Measurements from ENCODE around the gene MEX3C.

MEX3C gene

DNA sequence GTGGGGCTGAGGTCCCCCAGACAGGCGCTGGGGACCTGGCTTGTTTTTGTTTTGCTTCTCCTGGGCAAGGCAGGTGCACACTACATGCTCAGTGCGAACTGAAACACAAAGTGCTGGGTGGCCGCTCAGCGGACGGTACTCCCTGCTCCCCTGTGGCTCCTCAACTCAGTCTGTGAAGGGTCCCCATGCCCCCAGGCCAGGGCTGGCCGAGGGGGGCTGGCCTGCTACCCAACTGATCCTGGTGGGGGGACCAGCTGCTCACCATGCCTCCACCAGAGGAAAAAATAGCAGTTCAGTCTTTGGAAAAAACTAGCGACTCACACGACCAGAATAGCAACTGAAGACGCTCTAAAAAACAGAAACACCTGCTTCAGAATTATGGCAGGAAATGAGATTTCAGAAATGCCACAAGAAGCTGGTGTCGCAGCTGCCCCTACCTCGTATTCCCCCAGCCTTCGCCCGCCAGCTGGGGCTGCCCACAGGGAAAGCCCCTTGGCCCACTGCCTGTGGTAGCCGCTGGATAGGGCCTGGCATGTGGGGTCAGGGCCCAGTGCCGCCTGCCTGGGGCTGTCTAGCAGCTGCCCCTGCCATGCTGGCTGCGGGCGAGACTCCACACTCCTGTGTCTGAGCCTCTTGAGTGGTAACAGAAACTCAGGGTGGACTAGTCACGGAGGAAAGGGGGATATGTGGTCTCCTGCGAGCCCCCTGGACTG is 43.7 kb downstream of the MEX3C start:
- DNase-seq, result peak; percentile 69

DNA sequence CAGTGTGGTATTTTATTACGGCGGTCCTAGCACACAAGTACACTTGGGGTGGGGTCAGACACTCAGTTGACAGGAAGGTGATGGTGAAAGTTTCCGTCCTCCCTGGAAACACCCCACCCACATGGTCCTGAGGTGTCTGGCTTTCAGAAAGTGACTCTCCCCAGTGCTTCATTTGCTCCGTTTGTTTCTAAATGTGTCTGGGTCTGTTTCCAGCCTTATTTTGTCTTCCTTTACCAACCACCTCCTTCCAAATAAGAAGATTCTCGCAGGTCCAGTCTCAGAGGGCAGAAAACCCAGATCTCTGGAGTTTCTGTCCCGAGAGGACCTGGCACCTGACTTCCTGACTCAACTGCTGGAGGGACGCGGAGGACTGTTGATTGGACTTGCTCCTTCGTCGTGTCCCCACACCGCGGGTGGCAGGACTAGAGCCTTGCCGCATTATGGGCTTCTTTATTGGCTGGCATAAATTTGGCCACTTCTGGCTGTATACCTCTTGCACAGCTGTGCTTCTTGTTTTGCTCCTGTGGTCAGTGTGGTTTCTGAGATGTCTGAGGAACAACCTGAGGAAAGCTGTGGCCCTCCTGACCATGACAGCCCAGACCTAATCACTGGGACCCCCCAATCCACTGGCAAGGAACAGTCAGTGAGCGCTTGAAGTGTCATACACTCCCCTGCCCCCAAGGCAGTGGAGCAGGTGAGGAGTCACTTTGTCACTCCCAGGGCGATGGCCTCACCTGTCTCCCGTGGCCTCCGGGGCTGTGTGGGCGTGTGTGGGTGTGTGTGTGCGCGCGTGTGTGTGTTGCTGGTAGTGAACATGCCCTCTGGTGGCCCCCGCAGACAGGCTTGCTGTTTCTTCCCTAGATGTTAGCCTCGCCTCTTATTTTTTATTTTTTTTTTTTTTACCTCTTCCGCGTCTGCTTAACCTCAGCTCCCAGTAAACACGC is 45.6 kb downstream of the MEX3C start:
- peak; percentile 76 for DNase-seq

DNA sequence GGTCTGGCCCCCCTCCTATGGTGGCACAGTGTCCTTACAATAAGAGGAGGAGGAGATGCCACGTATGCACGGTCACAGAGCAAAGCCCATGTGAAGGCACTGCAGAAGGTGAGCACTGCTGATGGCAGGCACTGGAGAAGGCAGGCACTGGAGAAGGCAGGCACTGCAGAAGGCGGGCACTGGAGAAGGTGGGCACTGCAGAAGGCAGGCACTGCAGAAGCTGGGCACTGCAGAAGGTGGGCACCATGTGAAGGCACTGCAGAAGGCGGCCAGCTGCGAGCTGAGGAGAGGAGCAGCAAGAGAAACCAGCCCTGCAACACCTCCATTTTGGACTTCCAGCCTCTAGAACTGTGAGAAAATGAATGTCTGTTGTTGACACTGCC is 46.3 kb downstream of the MEX3C start:
- DNase-seq, result no peak

DNA sequence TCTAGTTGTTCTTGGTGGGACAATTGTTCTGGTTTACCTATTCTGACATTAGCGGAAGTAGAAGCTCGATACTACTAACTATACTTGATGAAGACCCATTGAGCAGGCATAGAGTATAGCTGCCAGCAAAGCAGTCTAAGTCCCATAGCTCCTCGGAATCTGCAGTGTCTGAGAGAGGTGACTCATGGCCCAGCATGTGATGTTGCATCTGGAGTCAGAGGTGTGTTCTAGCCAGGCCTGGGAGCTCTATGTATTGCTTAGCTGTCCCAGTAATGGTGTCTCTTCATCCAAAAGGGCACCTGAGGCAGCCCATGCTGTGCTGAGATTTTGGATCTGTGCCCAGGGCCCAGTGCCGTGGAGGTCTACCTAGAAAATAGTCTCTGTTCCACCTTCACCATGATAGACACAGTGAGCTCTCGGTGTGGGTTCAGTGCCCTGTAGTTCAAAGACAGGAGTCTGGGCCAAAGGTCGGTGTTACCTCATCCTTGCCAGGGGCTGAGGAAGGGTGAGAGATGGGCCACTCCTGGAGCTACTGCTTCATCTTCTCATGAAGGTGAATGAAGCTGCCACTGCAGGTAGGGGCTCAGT is 47.3 kb downstream of the MEX3C start:
- DNase-seq, result no peak

DNA sequence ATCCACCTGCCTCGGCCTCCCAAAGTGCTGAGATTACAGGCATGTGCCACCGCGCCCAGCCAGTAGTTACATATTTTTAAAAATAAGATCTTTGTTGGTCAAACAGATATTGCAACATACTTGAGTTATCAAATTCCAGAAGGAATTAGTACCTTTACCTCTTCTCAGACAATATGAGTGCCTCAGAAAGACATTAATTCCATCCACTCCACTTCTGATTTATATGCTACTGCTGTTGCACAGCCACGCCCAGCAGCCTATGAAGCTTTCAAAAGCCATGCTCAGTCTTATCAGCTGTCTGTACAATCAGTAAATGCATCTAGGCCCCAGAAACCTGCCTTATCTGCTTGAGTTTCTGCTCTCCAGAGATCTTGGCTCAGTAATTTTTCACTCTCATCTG is 47.8 kb downstream of the MEX3C start:
- no peak for DNase-seq

DNA sequence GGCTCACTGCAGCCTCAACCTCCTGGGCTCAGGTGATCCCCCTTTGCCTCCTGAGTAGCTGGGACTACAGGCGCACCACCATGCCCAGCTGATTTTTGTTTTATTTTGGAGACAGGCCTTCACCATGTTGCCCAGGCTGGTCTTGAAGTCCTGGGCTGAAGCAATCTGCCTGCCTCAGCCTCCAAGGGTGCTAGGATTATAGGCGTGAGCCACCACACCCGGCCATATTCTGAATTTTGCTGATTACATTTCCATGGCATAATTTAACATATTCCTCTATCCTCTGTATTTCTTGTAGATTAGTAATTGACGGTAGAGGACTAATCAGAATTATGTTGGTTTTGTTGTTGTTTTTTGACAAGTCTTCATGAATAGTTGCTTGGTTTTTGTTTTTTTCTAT is 50.6 kb downstream of the MEX3C start:
- no peak for DNase-seq

DNA sequence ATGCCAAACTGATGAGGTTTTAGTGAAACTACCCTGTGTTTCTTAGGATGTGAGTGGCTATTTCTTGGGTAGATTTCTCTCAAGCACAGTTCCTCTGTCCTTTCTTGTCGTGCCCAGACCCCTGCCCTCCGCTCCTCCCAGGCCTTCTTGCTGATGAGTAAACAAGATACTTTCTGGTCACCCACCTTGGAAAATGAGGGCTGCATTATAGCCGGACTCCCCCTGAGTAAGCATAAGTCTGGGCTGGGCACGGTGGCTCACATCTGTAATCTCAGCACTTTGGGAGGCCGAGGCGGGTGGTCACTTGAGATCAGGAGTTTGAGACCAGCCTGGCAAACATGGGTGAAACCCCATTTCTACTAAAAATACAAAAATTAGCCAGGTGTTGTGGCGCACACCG is 58.5 kb downstream of the MEX3C start:
- DNase-seq, result no peak

DNA sequence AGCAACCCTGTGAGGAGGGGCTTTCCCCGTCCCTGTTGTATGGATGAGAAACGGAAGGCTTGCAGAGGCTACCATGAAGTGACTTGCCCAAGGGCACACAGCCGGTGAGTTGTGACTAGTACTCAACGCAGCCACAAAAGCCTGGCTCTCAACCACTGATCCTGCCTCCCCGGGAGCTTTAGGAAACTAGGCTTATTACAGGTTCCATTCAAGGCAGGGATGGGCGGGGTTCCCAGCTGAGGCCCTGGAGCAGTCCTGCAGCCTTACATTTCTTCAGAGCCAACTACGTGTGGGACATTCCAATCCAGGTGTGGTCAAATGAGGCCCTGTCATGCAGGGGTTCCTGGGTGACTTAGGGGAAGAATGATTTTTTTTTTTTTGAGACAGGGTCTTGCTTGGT is 59.6 kb downstream of the MEX3C start:
- no peak for DNase-seq

DNA sequence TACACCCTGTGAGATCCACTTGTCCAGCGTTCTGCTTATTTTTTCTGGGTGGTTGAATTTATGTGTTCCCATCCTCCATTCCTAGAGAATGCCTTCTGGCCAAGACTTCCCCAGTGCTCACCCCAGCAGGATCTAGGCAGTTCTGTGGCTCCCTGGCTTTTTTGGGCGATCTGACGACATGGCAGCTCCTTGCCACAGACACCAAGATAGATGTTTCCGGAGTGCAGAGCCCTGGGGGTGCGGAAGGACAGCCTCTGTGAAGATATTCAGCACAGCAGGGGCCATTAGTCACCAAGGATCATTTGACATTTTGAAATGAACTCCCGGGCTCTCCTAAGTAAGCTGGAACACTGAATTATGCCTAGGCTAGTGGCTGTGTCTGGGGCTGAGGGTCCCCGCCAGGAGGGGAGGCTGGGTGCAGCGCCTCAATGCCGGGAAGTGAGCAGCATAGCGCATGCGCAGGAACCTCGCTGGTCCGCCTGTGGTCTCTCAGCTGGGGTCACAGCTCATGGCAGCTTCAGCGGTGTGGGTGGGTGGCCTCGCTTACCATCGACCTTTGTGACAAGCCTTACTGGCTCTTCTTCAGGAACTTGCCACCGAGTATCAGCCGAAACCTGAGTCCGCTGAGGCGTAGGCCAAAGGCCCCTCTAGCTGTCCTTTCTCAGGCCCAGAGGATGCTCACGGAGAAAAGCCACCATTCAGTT is 60.3 kb downstream of the MEX3C start:
- DNase-seq, result no peak

DNA sequence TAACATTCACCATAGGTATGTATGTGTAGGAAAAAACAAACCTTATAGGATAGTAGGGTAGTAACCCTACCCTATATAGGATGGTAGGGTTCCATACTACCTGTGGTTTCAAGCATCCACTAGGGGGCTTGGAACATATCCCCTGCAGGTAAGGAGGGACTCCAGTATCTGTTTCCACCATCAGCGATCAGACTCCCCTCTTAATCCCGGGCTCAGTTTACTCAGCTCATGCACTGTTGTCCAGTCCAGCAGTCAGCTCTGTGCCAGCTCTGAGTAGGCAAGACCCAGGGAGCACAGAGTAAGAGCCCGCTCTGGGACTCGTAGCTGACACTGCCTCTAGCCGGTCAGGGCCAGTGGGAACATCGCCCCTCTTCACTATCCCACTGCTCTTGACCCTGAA is 61.7 kb downstream of the MEX3C start:
- DNase-seq, result peak; percentile 13

DNA sequence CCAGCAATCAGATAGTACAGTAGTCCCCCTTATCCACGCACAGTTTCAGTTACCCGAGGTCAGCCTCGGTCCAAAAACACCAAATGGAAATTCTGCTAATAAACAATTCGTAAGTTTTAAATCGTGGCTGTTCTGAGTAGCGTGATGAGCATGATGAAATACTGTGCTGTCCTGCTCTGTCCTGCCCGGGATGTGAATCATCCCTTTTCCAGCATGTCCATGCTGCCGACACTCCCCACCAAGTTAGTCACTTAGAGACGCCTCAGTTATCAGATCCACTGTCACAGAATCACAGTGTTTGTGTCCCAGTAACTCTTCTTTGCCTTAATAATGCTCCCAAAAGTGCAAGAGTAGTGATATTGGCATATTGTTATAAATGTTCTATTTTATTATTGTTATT is 62.1 kb downstream of the MEX3C start:
- DNase-seq, result no peak

DNA sequence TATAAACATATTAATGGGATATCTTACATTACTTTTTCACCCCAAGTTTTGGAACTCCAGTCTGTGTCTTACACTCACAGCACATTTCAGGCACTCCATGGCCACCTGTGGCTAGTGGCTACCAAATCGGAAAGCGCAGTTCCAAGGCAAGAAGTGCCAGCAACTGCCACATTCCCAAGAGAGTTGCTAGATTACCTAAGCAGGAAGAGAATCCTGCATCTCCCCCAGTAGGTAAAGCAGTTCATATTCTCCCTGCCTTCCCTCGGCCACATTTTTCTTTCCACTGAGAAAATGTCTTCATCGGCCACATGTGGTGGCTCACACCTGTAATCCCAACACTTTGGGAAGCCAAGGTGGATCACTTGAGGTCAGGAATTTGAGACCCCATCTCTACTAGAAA is 62.8 kb downstream of the MEX3C start:
- no peak for DNase-seq

DNA sequence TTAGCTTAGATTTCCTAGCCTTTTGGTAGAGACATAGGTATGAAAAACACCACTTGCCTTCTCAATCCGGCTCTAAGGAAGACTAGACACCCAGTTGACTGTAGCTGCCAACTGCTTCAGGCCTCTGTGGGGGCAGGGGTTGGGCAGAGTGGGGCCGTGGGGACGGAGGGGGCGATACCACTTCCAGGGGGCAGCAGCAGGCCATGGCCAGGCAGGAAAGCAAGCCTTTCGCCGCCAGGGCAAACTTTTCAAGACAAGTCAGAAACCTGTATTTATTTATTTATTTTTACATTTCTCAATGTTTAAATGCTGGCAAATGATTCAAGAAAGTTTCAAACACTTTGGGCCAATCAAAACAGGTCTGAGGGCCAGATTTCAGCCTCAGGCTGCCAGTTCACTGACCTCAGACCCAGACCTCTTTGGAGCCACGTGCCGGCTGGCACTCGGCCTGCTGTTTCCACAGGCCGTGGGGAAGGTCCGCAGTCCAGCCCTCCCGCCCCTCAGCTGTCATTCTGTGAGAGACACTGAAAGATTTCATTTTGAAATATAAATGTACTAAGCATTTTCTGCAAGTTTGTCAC is 63.8 kb downstream of the MEX3C start:
- no peak for DNase-seq

DNA sequence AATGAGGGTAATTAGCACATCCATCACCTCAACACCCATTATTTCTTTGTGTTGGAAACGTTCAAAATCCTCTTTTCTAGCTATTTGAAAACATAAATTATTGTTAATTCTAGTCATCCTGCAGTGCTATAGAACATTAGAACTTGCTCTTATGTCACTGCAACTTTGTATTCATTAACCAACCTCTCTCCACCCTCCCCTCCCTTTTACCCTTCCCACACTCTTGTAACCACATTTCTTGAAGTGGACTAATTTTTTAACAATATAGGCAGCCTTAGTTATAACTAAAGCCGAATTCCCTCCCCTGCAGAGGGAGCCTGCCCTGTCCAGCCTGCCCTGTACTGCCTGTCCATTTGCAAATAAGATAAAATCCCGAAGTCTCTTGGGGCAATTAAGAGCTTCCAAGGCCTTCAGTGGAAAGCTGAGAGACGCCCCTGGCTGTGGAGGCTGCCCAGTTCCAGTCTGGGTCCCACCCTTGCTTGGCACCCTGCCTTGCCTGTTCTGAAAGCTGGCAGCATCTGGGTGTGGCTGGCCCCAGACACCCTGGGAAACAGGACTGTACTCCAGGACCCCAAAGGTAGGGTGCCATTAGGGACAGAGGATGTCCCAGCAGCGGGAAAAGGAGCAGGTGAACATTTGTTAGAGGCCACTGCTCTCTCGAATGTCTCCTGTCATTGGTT is 65.1 kb downstream of the MEX3C start:
- DNase-seq, result no peak

DNA sequence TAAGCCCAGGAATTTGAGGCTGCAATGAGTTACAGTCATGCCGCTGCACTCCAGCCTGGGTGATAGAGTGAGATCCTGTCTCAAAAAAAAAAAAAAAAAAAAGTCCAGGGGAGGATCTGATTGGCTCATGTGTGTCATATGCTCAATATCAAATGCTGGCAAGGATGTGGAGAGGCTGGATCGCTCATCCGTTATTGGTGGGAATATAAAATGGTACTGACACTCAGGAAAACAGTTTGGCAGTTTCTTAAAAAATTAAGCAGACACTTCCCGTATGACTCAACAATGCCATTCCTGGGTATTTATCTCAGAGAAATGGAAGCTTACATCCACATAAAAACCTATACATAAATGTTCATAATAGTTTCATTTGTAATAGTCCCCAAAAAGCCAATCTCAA is 68.9 kb downstream of the MEX3C start:
- DNase-seq, result no peak

DNA sequence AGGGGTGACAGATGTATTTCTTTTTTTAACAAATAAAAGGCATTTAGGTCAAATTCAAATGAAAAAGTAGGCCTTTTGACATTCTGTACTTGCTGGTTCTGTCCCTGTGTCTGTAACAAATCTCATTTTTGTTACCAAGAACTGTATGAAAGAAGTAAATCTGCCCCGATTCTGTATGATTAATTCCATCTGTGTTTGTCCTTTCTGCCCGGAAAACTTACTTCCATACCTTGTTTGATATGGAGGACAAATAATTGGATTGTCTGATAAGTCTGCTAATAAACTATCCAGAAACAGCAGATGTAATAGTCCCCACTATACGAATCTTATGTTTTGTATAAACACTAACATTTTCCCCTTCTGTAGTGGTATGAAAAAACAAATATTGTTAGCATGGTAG is 69.8 kb downstream of the MEX3C start:
- no peak for DNase-seq

DNA sequence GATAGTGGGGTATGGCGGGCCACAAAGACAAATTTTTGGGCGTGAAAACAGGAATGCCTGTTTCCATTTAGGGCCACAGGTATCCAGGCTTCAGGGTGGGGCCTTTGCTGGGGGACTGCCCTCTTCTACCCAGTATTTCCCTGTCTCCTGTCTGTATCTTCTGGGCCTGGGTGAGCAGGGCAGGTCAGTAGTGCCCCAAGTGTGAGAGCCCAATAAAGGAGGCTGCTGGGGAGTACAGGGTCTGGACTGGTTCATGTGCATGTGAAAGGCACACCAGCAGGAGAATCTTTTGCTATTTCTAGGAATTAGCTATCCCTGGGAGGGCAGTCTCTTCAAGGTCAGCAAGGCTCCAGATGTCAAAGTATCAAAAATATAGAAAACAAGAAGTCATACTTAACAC is 71.5 kb downstream of the MEX3C start:
- no peak for DNase-seq

Measured in CD4-positive, alpha-beta T cell treated with Interleukin-17A for 1 hour (primary cell).